ENCODE data around the gene CDK5.

CDK5 gene

GRCh38 chr7:151053751-151054150 is 3.9 kb downstream of the CDK5 start:
- H3K4me3 ChIP-seq (ENCODE audit: low read depth, low read length): no peak overlapping the region
- TF ChIP-seq CTCF (IDR thresholded peaks at IDR 0.05; ENCODE audit: borderline replicate concordance, insufficient read depth, low read depth, low read length): no peak

GRCh38 chr7:151053096-151053495 is 4.6 kb downstream of the CDK5 start:
- no peak overlapping the region for H3K4me3 ChIP-seq (ENCODE audit: low read depth, low read length)
- no peak for TF ChIP-seq CTCF (IDR thresholded peaks at IDR 0.05; ENCODE audit: borderline replicate concordance, insufficient read depth, low read depth, low read length)

- no peak overlapping the region for H3K4me3 ChIP-seq (ENCODE audit: low read depth, low read length)
- TF ChIP-seq CTCF (IDR thresholded peaks at IDR 0.05; ENCODE audit: borderline replicate concordance, insufficient read depth, low read depth, low read length): no peak
Measured at GRCh38 chr7:151051108-151051507, 6.6 kb downstream of the CDK5 start.

- H3K4me3 ChIP-seq (ENCODE audit: low read depth, low read length): no peak overlapping the region
- no peak for TF ChIP-seq CTCF (IDR thresholded peaks at IDR 0.05; ENCODE audit: borderline replicate concordance, insufficient read depth, low read depth, low read length)
Measured at GRCh38 chr7:151048911-151049463, 8.7 kb downstream of the CDK5 start.

GRCh38 chr7:151047976-151048815 is 9.5 kb downstream of the CDK5 start, which contains the start of gene ASIC3:
Gene ASIC3, plus strand, starts transcription at chr7:151048531. Its CDS starts 355 bp downstream, at chr7:151048886.
- no peak within 1 kb of the TSS for H3K4me3 ChIP-seq (ENCODE audit: low read depth, low read length)
- no peak for TF ChIP-seq CTCF (IDR thresholded peaks at IDR 0.05; ENCODE audit: borderline replicate concordance, insufficient read depth, low read depth, low read length)

DNA sequence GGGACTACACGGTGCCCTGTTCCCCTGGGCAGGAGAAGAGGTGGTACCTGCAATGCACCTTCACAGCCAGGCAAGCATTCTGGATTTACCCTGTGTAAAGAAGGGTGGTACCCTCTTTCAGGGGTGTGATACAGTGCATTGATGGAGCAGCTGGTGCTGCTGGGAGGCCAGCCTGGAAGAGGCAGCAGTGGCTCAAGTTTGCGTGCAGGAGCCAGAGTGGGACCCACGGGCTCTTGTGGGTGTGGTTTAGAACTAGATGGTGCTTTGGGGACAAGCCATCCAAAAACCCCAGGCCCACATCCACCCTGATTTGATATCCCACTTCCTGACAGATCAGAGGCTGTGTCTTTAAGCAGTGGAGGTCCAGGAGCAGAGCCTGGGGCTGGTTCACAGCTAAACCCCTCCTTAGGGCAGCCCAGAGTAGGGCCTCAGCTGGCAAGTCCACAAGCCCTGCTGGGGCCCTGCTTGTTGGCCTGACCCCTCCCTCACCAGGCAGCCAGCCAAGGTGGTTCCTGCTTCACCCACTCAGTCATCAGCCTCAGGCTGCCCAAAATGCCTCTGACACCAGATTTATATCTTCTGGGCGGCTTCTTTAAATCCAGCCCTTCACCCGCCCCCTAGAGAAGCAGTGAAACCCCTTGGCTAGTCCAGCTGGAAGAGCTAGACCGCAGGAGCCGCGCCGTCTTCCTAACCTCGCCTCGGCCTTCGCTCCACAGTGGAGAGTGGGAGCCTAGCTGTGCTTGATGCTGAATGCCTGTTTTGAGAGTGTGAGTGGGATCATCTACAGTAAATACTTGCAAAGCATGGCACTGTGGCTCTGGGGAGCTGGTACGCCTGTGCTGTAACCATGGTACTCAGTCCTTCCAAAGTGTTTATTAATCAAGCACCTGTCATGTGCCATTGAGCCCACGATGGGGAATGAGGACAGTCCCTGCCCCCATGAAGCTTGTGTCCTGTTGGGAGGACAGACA is 10.8 kb downstream of the CDK5 start:
- TF ChIP-seq CTCF (IDR thresholded peaks at IDR 0.05; ENCODE audit: borderline replicate concordance, insufficient read depth, low read depth, low read length): no peak
- no peak overlapping the region for H3K4me3 ChIP-seq (ENCODE audit: low read depth, low read length)

Measured in GM12875 (cell line).